Measurements from ENCODE around the gene RGS10.

RGS10 gene

GRCh38 chr10:119500123-119500795 is 42.3 kb downstream of the RGS10 start:
- no peak for TF ChIP-seq CTCF (IDR thresholded peaks at IDR 0.05; ENCODE audit: low read depth, low read length)

GRCh38 chr10:119499677-119500002 is 42.9 kb downstream of the RGS10 start:
- H3K4me3 ChIP-seq (ENCODE audit: low read depth, low read length) = no peak overlapping the region
- no peaks in the 10 kb centered on the region for H3K9me3 ChIP-seq (ENCODE audit: severe bottlenecking)
- no peak for TF ChIP-seq CTCF (IDR thresholded peaks at IDR 0.05; ENCODE audit: low read depth, low read length)
- DNase-seq = no peak
- H3K27ac ChIP-seq = no peak overlapping the region; the same call in 1 of the 2 replicates
- no peaks in the 10 kb centered on the region for H3K27me3 ChIP-seq (ENCODE audit: insufficient read depth, low read depth, severe bottlenecking)
- peaks cover 12% of the 10 kb centered on the region for H3K36me3 ChIP-seq

More at GRCh38 chr10:119500123-119500795, 42.3 kb downstream of the RGS10 start:
- no peak for DNase-seq
- H3K4me3 ChIP-seq (ENCODE audit: low read depth, low read length) = no peak overlapping the region
- peaks cover 12% of the 10 kb centered on the region for H3K36me3 ChIP-seq
- no peaks in the 10 kb centered on the region for H3K27me3 ChIP-seq (ENCODE audit: insufficient read depth, low read depth, severe bottlenecking)
- H3K9me3 ChIP-seq (ENCODE audit: severe bottlenecking) = no peaks in the 10 kb centered on the region
- no peak overlapping the region; the same call in 1 of the 2 replicates for H3K27ac ChIP-seq

DNA sequence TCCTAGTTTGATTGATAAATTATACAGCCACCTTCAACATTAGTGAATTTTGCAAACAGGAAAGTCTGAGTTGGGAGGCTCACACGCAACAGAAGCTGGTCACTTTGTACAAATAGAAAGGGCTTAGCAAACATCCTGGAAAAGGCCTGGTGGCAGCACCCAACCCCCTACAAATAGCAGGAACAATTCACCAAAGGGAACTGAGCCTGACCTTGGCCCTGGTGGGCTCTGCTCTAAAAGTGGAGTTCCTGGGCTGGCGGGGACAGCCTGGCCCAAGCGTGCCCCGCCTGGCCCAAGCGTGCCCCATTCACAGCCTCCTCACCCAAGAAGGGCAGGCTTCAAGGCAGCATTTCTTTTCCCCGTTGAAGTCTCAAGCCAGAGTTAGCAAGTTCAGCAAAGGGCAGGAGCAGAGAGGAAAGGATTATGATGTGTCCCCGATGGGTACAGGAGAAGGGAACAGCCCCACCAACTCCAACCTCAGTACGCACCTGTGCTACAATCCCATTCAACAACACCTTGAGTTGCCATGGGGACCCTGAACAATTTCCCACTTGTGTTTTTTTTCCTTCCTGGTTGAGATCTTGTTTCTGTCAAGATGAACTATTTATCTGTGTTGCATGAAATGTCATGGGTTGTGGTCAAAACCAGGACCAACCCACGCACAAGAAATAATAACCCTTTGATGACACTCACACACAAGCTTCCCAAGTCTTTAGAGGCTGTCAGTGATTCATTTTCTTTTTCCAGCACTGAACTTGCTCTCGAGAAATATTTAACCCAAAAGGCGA is 43.4 kb downstream of the RGS10 start:
- no peak overlapping the region for H3K4me3 ChIP-seq (ENCODE audit: low read depth, low read length)
- TF ChIP-seq CTCF (IDR thresholded peaks at IDR 0.05; ENCODE audit: low read depth, low read length) = no peak
- H3K9me3 ChIP-seq (ENCODE audit: severe bottlenecking) = no peaks in the 10 kb centered on the region
- H3K27me3 ChIP-seq (ENCODE audit: insufficient read depth, low read depth, severe bottlenecking) = no peaks in the 10 kb centered on the region
- no peak overlapping the region; the same call in 1 of the 2 replicates for H3K27ac ChIP-seq
- no peak for DNase-seq
- H3K36me3 ChIP-seq = peaks cover 8% of the 10 kb centered on the region

- Histone ChIP-seq H3K9me3 (ENCODE audit: severe bottlenecking) (no peaks in the 10 kb centered on the region), H3K27ac (no peak overlapping the region), H3K36me3 (peaks cover 7% of the 10 kb centered on the region; the same call in 1 of the 2 replicates), H3K27me3 (ENCODE audit: insufficient read depth, low read depth, severe bottlenecking) (no peaks in the 10 kb centered on the region), H3K4me3 (ENCODE audit: low read depth, low read length) (no peak overlapping the region)
- no peak for TF ChIP-seq CTCF (IDR thresholded peaks at IDR 0.05; ENCODE audit: low read depth, low read length)
- DNase-seq = no peak
These were observed 45.3 kb downstream of the RGS10 start for GRCh38 chr10:119497243-119497642.

DNA sequence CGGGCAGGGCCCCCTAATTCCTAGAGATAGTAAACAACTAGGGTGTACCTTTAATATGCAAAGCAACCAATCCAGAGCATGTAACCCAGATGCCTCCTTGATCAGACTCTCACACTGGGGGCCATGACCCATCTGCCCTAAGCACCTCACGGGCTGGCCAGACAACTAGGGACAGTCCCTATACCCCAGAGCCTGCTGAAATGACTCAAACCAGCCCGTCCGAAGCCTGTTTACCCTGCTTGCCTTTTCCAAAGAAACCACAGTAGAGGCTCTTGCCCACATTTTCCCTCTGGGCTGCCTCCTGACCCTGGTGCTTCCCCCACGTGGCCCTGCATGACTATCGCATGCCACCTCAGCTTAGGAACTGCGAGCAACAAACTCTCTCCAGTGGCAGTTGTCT is 46.2 kb downstream of the RGS10 start:
- DNase-seq = no peak
- H3K27ac ChIP-seq = no peak overlapping the region
- no peaks in the 10 kb centered on the region for H3K27me3 ChIP-seq (ENCODE audit: insufficient read depth, low read depth, severe bottlenecking)
- H3K36me3 ChIP-seq = peaks cover 7% of the 10 kb centered on the region; the same call in 1 of the 2 replicates
- no peak overlapping the region for H3K4me3 ChIP-seq (ENCODE audit: low read depth, low read length)
- H3K9me3 ChIP-seq (ENCODE audit: severe bottlenecking) = no peaks in the 10 kb centered on the region
- TF ChIP-seq CTCF (IDR thresholded peaks at IDR 0.05; ENCODE audit: low read depth, low read length) = no peak

Data from WERI-Rb-1 (cell line).